ENCODE data around the gene TAB2. TPM values are rescaled to one million over a fixed set of nuclear protein-coding genes. Genes with fewer than 3 reads are reported as not detected.

Gene TAB2
- total and polyA plus RNA-seq, 2 of the 8 experiments (the other 6 are each of a cell fraction or from before 2014, with no cell fraction given), result 40.4 to 63.0 TPM

DNA sequence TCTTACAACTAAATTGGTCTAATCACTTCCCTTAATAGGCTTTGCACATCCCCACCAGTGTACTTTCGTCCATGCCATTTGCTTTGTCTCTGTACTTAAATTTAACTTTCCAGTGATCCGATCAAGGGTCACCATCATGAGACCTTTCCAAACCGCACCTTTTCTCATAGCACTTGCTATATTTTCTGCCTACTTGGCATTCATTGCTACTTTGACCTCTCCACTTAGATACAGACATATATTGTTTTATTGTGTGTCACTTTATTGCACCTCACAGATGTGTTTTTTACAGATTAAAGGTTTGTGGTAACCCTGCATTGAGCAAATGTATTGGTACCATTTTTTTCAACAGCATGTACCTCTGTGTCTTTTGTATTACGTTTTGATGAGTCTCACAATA is 97.3 kb downstream of the TAB2 start:
- Histone ChIP-seq H2AK5ac (ENCODE audit: low read depth, low read length) (no peak overlapping the region), H2BK15ac (ENCODE audit: low read length) (no peak overlapping the region), H3K4ac (replicated peaks; ENCODE audit: insufficient read length, low read depth, low read length) (no peak overlapping the region), H3K14ac (ENCODE audit: insufficient read length) (no peak overlapping the region), H3K36me3 (ENCODE audit: control insufficient read depth in 2 of 4, insufficient read depth in 4 of 4, low read length in 3 of 4) (peaks cover 0 to 9% (median 5%) of the 10 kb centered on the region in 4 experiments; a peak in 5 of 8 replicates), H3K79me1 (ENCODE audit: low read depth, low read length) (no peaks in the 10 kb centered on the region), H2AFZ (ENCODE audit: low read length) (no peak overlapping the region), H3K4me2 (ENCODE audit: insufficient read depth in 1 of 2, low read depth in 2 of 2, low read length in 2 of 2) (no peak overlapping the region), H4K91ac (replicated peaks; ENCODE audit: insufficient read length, low read length) (no peak overlapping the region), H2BK5ac (ENCODE audit: low read depth, low read length) (no peak overlapping the region), H3K79me2 (ENCODE audit: control insufficient read depth in 1 of 2, insufficient read depth in 2 of 2, low read length in 2 of 2) (no peaks in the 10 kb centered on the region), H3K9me3 (ENCODE audit: insufficient read depth in 2 of 2, low read depth in 1 of 2, low read length in 1 of 2) (no peaks in the 10 kb centered on the region), H2BK20ac (ENCODE audit: low read length) (no peak overlapping the region), H3K18ac (ENCODE audit: extremely low read depth, low read length) (no peak overlapping the region), H2BK120ac (replicated peaks; ENCODE audit: low read depth, low read length) (no peak overlapping the region), H3K4me3 (ENCODE audit: extremely low read depth in 1 of 4, insufficient read depth in 2 of 4, low read depth in 3 of 4, low read length in 4 of 4) (no peak overlapping the region), H3K27ac (ENCODE audit: low read depth, low read length) (no peak overlapping the region), H4K8ac (ENCODE audit: extremely low read depth, insufficient read depth, low read length) (no peak overlapping the region), H3K23ac (ENCODE audit: insufficient read length) (no peak overlapping the region), H4K20me1 (replicated peaks in 1 of 2; ENCODE audit: control insufficient read depth in 1 of 2, insufficient read depth in 2 of 2, low read length in 2 of 2) (peaks cover 0 to 2% of the 10 kb centered on the region in 2 experiments), H4K5ac (ENCODE audit: insufficient read length, low read depth, low read length) (no peak overlapping the region), H3K56ac (replicated peaks; ENCODE audit: insufficient read length, low read depth, low read length) (no peak overlapping the region), H2BK12ac (ENCODE audit: low read depth, low read length) (no peak overlapping the region), H3K23me2 (ENCODE audit: low read depth, low read length) (no peaks in the 10 kb centered on the region), H3K4me1 (replicated peaks in 1 of 4; ENCODE audit: control insufficient read depth in 3 of 4, insufficient read depth in 4 of 4, low read length in 3 of 4) (no peaks in the 10 kb centered on the region), H3K27me3 (replicated peaks in 1 of 4; ENCODE audit: control insufficient read depth in 3 of 4, extremely low read depth in 1 of 4, insufficient read depth in 3 of 4, low read length in 3 of 4) (no peaks in the 10 kb centered on the region), H3K9ac (replicated peaks in 1 of 4; ENCODE audit: extremely low read depth in 1 of 4, low read depth in 3 of 4, low read length in 3 of 4) (no peak overlapping the region)
- ChIA-PET CTCF (ENCODE audit: partially characterized antibody) (interaction anchor here (1.4 kb wide), 1 partner anchor 17 kb away, joined by 3 read pairs; no protein-coding TSS in a partner anchor), POLR2A (ENCODE audit: partially characterized antibody) (no interaction called here)
- WGBS, 2 experiments (ENCODE audit: extremely low coverage in 1 of 2, insufficient coverage in 1 of 2, insufficient read length in 1 of 2, insufficient replicate concordance in 2 of 2, low coverage in 1 of 2, low lambda C conversion rate in 2 of 2, missing lambda C conversion rate in 1 of 2), result 87% methylated on average over 4 of the region's 4 CpGs; no CpG with 5 or more reads in 1 of the 2 experiments
- FAIRE-seq, result no peak
- no peak for DNase-seq (ENCODE audit: low read depth in 1 of 2, low spot score in 2 of 2)
- no peak for TF ChIP-seq SAP30 (IDR thresholded peaks at IDR 0.05; ENCODE audit: insufficient read depth, insufficient replicate concordance, low read length)
- TF ChIP-seq HDAC2 (IDR thresholded peaks at IDR 0.05; ENCODE audit: borderline replicate concordance in 1 of 2, low read depth in 2 of 2, low read length in 2 of 2), result no peak
- TF ChIP-seq, protein P1, sequence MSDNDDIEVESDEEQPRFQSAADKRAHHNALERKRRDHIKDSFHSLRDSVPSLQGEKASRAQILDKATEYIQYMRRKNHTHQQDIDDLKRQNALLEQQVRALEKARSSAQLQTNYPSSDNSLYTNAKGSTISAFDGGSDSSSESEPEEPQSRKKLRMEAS (IDR thresholded peaks at IDR 0.05), result no peak
- TF ChIP-seq POLR2AphosphoS5 (IDR thresholded peaks at IDR 0.05; ENCODE audit: low read depth, low read length), result no peak
- no peak for TF ChIP-seq SP1 (IDR thresholded peaks at IDR 0.05; ENCODE audit: low read depth, low read length)
- no peak for TF ChIP-seq CBX5 (IDR thresholded peaks at IDR 0.05; ENCODE audit: low read depth, low read length)
- TF ChIP-seq SP2 (IDR thresholded peaks at IDR 0.05; ENCODE audit: low read length), result no peak
- no peak for TF ChIP-seq KDM5A (IDR thresholded peaks at IDR 0.05; ENCODE audit: low read length)
- no peak for TF ChIP-seq NANOG (IDR thresholded peaks at IDR 0.05; ENCODE audit: insufficient read depth, low read depth, low read length, poor library complexity, severe bottlenecking)
- no peak for TF ChIP-seq ZNF274 (IDR thresholded peaks at IDR 0.05; ENCODE audit: borderline replicate concordance, extremely low read depth, low read length)
- TF ChIP-seq JUN (IDR thresholded peaks at IDR 0.05; ENCODE audit: low read depth, low read length), result no peak
- TF ChIP-seq TAF1 (IDR thresholded peaks at IDR 0.05; ENCODE audit: low read depth, low read length), result no peak
- TF ChIP-seq YY1 (IDR thresholded peaks at IDR 0.05; ENCODE audit: low read depth, low read length), result no peak
- no peak for TF ChIP-seq KDM1A (IDR thresholded peaks at IDR 0.05; ENCODE audit: borderline replicate concordance, low read length)
- no peak for TF ChIP-seq BACH1 (IDR thresholded peaks at IDR 0.05; ENCODE audit: low read length)
